Measurements from ENCODE around the gene IGF2BP2. TPM values are rescaled to one million over a fixed set of nuclear protein-coding genes. Genes with fewer than 3 reads are reported as not detected.

The IGF2BP2 gene
- total and polyA plus RNA-seq, 4 donors, result 7.8 to 92.6 (median 11.8) TPM

GRCh38 chr3:185764980-185765370 is 59.9 kb downstream of the IGF2BP2 start:
- 6 to 23% methylated on average over 3 of the region's 3 CpGs for WGBS, 2 donors
- H3K4me3 ChIP-seq, result no peak overlapping the region
- ATAC-seq (ENCODE audit: insufficient read depth, low FRiP score) (no peak), DNase-seq (peak in 1 of 3 donors; percentile 49)
- peaks cover 6 to 53% (median 34%) of the 10 kb centered on the region in 5 donors for H3K4me1 ChIP-seq (ENCODE audit: control insufficient read depth in 5 of 5, insufficient read depth in 5 of 5, low read length in 5 of 5)
- H3K9me3 ChIP-seq (ENCODE audit: control insufficient read depth in 4 of 4, insufficient read depth in 3 of 4, low read length in 3 of 4), result no peaks in the 10 kb centered on the region
- no peak for TF ChIP-seq CTCF (IDR thresholded peaks at IDR 0.05; ENCODE audit: control extremely low read depth, extremely low read depth)
- H3K9ac ChIP-seq (ENCODE audit: insufficient read depth in 1 of 2, low read length in 2 of 2), result peak overlapping the region in 1 of 2 donors; percentile 47
- peak overlapping the region; percentile 26 to 52 for H3K27ac ChIP-seq (ENCODE audit: low read depth in 1 of 2, low read length in 1 of 2)
- H3K27me3 ChIP-seq (ENCODE audit: control insufficient read depth in 3 of 3, insufficient read depth in 3 of 3, low read length in 2 of 3), result no peaks in the 10 kb centered on the region
- no peaks in the 10 kb centered on the region for H3K36me3 ChIP-seq (ENCODE audit: control insufficient read depth in 4 of 4, insufficient read depth in 4 of 4, low read length in 4 of 4)

GRCh38 chr3:185764163-185764979 is 60.5 kb downstream of the IGF2BP2 start:
- Histone ChIP-seq H3K27me3 (ENCODE audit: control insufficient read depth in 3 of 3, insufficient read depth in 3 of 3, low read length in 2 of 3) (no peaks in the 10 kb centered on the region), H3K4me1 (ENCODE audit: control insufficient read depth in 5 of 5, insufficient read depth in 5 of 5, low read length in 5 of 5) (peaks cover 6 to 53% (median 34%) of the 10 kb centered on the region in 5 donors), H3K9me3 (ENCODE audit: control insufficient read depth in 4 of 4, insufficient read depth in 3 of 4, low read length in 3 of 4) (no peaks in the 10 kb centered on the region), H3K36me3 (ENCODE audit: control insufficient read depth in 4 of 4, insufficient read depth in 4 of 4, low read length in 4 of 4) (no peaks in the 10 kb centered on the region), H3K27ac (ENCODE audit: low read depth in 1 of 2, low read length in 1 of 2) (peak overlapping the region; percentile 26 to 35), H3K4me3 (no peak overlapping the region), H3K9ac (ENCODE audit: insufficient read depth in 1 of 2, low read length in 2 of 2) (peak overlapping the region; percentile 41 to 47)
- ATAC-seq (ENCODE audit: insufficient read depth, low FRiP score) (no peak), DNase-seq (peak in 2 of 3 donors; percentile 37 to 52)
- no peak for TF ChIP-seq CTCF (IDR thresholded peaks at IDR 0.05; ENCODE audit: control extremely low read depth, extremely low read depth)
- 39 to 43% methylated on average over 6 of the region's 6 CpGs for WGBS, 2 donors

GRCh38 chr3:185763347-185764005 is 61.4 kb downstream of the IGF2BP2 start:
- H3K27ac ChIP-seq (ENCODE audit: low read depth in 1 of 2, low read length in 1 of 2), result peak overlapping the region in 1 of 2 donors; percentile 59
- WGBS, 2 donors, result 38 to 52% methylated on average over 4 of the region's 4 CpGs
- no peak for TF ChIP-seq CTCF (IDR thresholded peaks at IDR 0.05; ENCODE audit: control extremely low read depth, extremely low read depth)
- H3K4me3 ChIP-seq, result no peak overlapping the region
- H3K9ac ChIP-seq (ENCODE audit: insufficient read depth in 1 of 2, low read length in 2 of 2), result peak overlapping the region in 1 of 2 donors; percentile 44
- peaks cover 6 to 53% (median 34%) of the 10 kb centered on the region in 5 donors for H3K4me1 ChIP-seq (ENCODE audit: control insufficient read depth in 5 of 5, insufficient read depth in 5 of 5, low read length in 5 of 5)
- ATAC-seq (ENCODE audit: insufficient read depth, low FRiP score) (no peak), DNase-seq (peak in 1 of 3 donors; percentile 57)
- no peaks in the 10 kb centered on the region for H3K9me3 ChIP-seq (ENCODE audit: control insufficient read depth in 4 of 4, insufficient read depth in 3 of 4, low read length in 3 of 4)
- H3K27me3 ChIP-seq (ENCODE audit: control insufficient read depth in 3 of 3, insufficient read depth in 3 of 3, low read length in 2 of 3), result no peaks in the 10 kb centered on the region
- H3K36me3 ChIP-seq (ENCODE audit: control insufficient read depth in 4 of 4, insufficient read depth in 4 of 4, low read length in 4 of 4), result no peaks in the 10 kb centered on the region
